NCI-H2196 (cell line): Measurements from ENCODE around the gene CFAP52.
"Not testable (repeated sequence)": the region's sequence is repeated elsewhere in the genome, so short reads cannot be mapped to it uniquely, and the experiment has no call there.

Experiments
- DNase-seq: peaks from one replicate; lab custom pipeline; 2025; ENCODE audit not compliant: unreplicated experiment; lab: John Stamatoyannopoulos, UW

The CFAP52 gene

DNA sequence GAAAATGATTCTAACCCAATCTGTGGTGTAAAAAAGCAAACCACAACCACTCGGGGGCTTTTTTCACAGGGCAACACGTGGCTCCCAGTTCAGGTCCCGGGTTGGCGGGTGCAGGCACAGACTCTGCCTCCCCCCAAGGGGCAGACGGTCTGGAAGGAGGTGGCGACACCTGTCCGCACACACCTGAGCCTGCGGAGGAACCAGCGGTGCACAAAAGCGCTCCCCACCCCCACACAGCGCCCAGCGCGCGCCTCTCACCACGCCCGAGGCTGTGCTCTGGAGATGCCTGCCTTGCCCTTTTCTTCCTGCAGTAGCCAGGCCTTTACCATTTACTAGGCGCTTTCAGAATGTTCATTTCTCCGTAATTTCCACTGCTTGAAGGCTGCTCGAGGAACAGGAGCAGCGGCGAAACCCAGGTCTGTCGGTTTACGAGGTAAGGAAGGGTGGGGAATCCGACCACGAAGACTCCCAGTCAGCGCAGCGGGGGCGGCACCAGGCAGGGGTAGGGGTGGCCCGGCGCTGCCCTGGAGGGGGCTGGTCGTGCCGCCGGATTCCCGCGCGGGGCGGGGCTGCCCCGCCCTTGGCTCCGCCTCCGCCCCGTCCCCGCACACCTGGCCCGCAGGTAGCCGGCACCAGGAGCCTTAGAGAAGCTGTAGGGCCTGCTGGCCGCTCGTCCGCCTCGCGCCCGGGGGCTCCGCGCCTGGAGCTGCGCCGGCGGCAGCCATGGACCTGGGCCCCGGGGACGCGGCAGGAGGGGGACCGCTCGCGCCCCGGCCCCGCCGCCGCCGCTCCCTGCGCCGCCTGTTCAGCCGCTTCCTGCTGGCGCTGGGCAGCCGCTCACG lies 68.7 kb downstream of the CFAP52 start, which contains the start of gene USP43:
Gene USP43, plus strand, starts transcription at position 608 of the 842 bp plus-strand sequence. Its CDS starts 116 bp downstream, at position 724.
- peak; percentile 43 for DNase-seq

- peak; percentile 10 for DNase-seq
These were observed 69.6 kb downstream of the CFAP52 start for GRCh38 chr17:9645851-9646545.

- no peak for DNase-seq
These were observed 70.1 kb downstream of the CFAP52 start for GRCh38 chr17:9646546-9646885.

DNA sequence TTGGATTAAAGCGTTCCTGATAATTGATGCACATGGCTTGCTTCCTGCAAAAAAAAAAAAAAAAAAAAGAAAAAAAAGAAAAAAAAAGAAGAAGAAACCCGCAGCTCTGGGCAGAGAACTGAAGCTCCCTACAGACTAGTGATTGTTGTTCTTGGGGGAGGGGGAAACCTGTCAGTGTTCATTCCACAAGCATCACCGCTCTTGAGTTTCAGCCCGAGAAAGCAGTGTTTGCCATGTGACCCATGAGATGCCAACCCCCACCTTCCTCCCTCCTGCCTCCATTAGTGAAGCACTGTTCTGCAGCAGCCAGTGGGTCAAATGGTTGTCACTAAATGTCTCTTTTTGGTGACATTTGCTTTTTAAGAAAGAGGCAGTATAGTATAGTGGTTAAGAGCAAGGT lies 70.6 kb downstream of the CFAP52 start:
- no peak for DNase-seq

- DNase-seq: no peak
These were observed 72.2 kb downstream of the CFAP52 start for GRCh38 chr17:9648521-9649110.

DNA sequence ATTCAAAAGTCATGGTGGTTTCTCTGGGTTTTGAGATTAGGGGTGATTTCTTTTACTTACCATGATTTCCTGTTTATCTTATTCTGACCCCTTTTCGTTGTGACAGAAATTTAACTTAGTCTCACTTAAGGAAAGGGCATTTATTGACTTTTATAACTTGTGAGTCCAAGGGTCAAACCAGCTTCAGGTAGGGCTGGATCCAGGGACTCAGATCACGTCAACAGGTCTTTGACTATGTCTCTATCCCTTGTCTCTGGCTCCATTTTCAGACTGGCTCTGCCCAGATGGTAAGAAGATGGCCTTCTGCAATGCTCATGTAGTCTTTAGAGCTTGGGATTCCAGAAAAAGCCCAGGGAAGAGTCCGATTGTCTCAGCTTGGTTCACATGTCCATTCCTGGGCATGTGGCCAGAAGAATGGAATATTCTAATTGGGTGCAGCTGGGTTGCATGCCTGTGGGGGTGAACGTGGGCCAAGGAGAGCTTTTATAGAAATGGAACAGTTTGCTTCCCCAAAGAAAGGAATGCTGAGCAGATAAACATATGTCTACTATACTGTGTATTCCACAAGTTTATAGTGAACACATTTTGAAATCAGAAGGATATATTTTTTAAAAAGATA lies 82.3 kb downstream of the CFAP52 start:
- no peak for DNase-seq

DNA sequence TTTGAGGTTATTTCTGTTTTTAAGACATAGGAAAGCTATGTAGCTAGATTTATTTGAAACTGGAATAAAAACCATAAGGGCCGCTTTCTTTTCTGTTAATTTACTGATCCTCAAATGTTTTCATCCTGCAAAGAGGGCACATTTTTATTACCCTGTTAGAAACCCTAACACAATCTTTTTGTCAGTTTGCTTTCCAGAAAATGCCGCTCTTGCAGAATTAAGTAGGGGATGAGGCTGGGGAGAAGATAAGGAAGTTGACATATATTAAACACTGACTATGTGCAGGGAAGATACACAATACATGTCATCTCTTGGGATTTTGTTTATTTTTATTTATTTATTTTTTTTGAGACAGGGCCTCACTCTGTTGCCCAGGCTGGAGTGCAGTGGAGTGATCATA lies 84.6 kb downstream of the CFAP52 start:
- DNase-seq: no peak

DNA sequence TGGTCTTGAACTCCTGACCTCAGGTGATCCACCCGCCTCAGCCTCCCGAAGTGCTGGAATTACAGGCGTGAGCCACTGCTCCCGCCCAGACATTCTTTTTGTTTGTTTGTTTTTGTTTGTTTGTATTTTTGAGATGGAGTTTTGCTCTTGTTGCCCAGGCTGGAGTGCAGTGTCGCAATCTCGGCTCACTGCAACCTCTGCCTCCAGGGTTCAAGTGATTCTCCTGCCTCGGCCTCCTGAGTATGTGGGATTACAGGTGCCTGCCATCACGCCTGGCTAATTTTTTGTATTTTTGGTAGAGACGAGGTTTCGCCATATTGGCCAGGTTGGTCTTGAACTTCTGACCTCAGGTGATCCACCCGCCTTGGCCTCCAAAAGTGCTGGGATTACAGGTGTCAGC lies 87.1 kb downstream of the CFAP52 start:
- DNase-seq: not testable (repeated sequence)

GRCh38 chr17:9666461-9667050 lies 90.1 kb downstream of the CFAP52 start:
- DNase-seq: no peak

DNA sequence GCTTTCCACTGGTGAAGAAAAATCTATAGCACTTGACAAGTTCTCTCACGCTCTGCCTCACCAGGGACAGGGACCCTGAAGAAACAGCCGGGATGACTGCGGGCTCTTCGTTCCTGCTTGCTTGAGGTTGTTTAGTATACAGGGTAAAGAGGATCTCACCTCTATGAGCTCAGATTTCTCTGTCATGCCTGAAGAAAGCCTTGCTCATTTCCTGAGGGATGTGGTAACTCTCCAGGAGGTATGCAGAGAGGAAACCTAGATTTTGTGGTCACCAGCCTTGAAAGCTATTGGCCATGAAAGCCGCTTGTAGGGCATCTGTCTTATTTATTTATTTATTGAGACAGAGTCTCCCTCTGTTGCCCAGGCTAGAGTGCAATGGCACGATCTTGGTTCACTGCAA lies 92.1 kb downstream of the CFAP52 start:
- DNase-seq: no peak

GRCh38 chr17:9669551-9670008 lies 93.1 kb downstream of the CFAP52 start:
- no peak for DNase-seq

DNA sequence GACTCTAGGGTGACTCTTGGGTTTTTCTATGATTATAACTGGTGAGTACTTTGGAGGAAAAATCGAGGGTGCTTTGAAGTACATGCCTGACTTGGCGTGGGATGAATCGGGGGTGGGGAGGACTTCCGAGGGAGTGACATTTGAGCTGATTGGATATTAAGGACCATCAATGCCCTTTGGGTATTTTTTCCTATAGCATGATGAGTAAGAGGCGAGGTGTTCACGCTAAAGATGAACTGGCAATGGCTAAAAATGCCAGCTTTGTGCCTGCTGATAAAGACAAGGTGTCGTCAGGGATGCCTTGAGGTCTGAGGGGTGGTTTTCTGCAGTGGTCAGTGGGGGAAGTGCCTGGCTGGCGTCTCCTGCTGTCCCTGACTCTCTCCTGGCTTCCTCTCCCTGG lies 94.2 kb downstream of the CFAP52 start:
- DNase-seq: no peak

DNA sequence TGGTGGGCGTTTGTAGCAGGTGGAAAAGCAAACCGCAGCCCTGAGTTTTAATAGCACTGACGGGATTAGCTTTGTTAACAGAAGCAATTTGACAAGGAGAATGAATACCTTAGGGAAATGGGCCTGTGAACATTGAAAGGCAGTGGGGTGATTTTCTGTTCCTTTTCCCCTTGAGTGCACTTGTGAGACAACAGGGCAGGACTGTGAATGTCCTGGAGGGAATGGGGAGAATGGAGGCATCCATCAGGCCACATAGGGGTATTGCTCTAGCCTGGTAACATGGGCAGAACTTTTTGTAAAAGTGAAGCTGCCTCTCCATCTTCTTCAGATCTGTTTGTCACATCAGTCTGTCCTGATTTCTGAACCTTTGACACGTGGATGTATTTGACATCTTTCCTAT lies 95.1 kb downstream of the CFAP52 start:
- DNase-seq: no peak

DNA sequence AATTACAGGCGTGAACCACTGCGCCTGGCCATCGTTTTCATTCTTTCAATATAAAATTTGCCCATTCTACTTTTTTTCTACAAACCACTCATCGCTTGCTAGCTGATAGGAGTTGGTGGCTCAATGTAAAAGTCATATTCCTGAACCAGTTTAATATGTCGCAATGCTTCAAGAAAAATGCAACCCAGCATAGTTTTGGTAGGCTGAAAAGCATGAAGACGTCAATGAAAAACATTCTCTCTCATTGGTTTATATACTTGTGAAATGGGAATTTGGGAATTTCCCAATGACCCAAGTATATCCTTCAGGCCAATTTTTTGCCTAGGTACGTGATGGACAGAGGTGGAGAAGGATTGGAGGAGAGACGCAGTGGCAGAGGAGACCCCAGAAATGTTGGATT lies 95.8 kb downstream of the CFAP52 start:
- DNase-seq: no peak

DNA sequence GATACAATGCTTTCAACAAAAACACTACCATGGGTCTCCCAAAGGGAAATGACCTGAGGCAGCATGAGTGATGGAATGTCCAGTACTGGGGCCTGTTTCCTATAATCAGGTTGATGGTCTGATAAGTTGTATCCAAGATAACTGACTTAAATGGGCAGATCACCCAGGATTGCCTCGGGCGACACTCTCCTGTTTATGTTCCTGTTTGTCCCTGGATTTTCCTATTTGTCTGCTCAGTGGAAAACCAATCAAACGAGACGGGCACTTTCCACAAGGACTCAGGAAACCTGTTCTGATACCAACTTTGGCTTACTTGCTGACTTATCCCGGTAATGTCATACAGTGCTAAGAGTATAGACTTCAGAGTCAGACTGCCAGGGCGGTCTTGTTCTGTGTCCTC lies 96.2 kb downstream of the CFAP52 start:
- DNase-seq: no peak

DNA sequence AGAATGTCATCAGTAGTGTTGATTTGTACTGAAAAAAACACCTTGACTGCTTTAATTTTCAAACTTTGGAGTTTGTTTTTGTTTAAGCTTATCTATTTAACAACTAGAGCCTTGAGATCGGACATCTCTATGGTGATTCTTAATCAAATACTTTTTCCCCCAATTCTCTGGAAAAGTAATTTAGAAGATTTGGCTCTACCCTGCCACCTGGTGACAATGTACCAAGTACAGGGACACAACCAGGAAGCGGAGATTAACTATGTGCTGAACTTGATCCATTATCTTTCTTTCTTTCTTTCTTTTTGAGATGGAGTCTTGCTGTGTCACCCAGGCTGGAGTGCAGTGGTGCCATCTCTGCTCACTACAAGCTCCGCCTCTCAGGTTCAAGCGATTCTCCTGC lies 99.6 kb downstream of the CFAP52 start:
- DNase-seq: no peak

DNA sequence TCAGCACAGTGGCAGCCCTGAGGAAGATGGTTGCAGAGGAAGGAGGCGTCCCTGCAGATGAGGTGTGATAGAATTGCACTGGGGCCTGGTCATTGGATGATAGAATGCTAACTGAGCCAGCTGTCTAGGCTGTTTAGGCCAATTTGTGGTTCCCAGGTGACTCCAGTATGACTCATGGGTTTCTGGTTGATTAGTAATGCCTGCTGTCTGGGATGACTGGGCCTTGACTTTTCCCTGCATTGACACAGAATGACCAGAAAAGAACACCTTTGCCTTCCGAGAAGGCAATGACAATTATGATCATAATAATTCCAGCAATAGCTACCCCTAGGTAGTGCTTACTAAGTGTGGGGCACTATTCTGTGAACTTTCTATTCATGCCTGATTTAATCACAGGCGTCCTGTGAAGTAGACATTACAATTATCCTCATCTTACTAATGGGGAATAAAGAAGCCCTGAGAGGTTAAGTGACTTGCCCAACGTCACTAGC lies 100.4 kb downstream of the CFAP52 start:
- DNase-seq: no peak

DNA sequence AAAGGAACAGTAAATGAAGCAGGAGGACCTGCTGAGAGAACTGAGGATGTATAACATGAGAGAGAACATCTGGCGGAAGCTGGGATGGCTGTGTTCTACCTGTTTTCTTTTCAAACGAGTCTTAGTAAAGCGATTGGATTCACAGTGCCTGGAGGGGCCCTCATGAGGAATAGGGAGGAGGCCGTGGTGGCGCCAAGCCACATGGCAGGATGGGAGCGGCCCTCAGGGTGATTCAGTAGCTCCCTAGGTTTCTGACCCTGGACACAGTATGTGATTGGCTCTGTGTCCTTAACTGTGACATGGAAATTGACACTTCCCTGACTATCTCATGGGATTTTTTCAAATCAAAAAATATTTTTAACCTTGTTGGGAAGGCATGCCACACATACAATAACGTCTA lies 101.0 kb downstream of the CFAP52 start:
- DNase-seq: no peak

GRCh38 chr17:9677896-9678295 lies 101.5 kb downstream of the CFAP52 start:
- DNase-seq: no peak

DNA sequence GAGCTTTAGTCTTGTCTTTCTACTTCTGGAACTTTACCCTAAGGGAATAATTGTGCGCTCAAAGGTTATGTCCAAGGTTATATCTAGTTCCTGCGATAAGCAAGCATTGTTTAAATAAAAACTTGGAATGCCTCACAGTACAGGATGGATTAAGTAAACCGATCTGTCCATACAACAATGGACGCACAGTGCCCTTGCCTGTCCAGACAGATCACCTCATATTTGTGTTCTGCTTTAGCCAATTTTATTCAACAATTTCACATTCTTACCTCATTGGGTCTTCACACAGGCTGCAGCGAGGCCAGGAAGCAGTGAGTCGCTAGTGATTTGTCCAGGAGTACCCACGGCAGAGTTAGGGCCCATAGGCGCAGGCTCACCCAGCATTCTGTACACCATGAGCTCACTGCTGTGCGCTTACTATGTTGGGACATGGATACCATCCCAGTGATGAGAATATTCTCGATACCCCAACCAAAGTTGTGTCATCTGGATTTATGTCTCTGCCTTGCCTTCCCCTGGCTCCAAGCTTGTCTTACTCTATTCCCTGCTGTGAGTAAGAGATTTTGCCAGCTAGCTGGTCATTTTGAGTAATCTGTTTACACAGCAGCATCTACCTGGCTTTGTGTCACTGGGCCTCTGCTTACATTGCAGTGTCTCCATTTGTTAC lies 108.6 kb downstream of the CFAP52 start:
- DNase-seq: peak; percentile 44
